B cell (primary cell): Measurements from ENCODE around the gene YES1. TPM values are rescaled to one million over a fixed set of nuclear protein-coding genes. Genes with fewer than 3 reads are reported as not detected.

Source experiments
- ATAC-seq: fragments of 200-7000 bp; cut with Tn5 transposase; one replicate; pipeline ENCODE4 v1.10.0; 2021; ENCODE audit warnings: low read depth, mild to moderate bottlenecking, moderate number of reproducible peaks, moderate library complexity
- CTCF ChIA-PET: fragments of 350-600 bp; sonication (Branson Sonifier 250); formaldehyde crosslinking; loops from one replicate; lab custom pipeline; 2021; ENCODE audit warnings: antibody characterized with exemption, inconsistent platforms; lab: Charles Lee
- POLR2A ChIA-PET: fragments of 350-600 bp; sonication (Branson Sonifier 250); formaldehyde crosslinking; loops from one replicate; lab custom pipeline; 2021; ENCODE audit warnings: antibody characterized with exemption; lab: Charles Lee
- DNase-seq: peaks from one replicate; pipeline ENCODE4 v3.0.0; 2013
- H2AFZ ChIP-seq: 2 replicates; pipeline ENCODE4 v1.6.1; 2012; ENCODE audit warnings: mild to moderate bottlenecking, low read depth, low read length; ENCODE audit not compliant: insufficient read depth, poor library complexity, severe bottlenecking
- H3K27ac ChIP-seq, 2 donors: 1 replicate in 1 of 2; 2 replicates in 1 of 2; pipeline ENCODE4 v1.5.1; 2012 to 2013; ENCODE audit warnings: low read length in 2 of 2, mild to moderate bottlenecking in 2 of 2, moderate library complexity in 1 of 2
- H3K27me3 ChIP-seq, 4 experiments: fragments of 200-600 bp in 1 of 4; sonication (generic) in 1 of 4; replicated peaks in 1 of 4; 1 replicate in 2 of 4; 2 replicates in 2 of 4; pipeline versions ENCODE4 v1.6.1 to v1.7.0; 2013 to 2016; ENCODE audit warnings: low read length in 3 of 4, mild to moderate bottlenecking in 2 of 4, mixed read lengths in 1 of 4, moderate library complexity in 1 of 4; ENCODE audit not compliant: insufficient read depth in 4 of 4, control insufficient read depth in 3 of 4; ENCODE audit errors: control extremely low read depth in 1 of 4
- H3K36me3 ChIP-seq, 2 experiments: replicated peaks in 1 of 2; 1 replicate in 1 of 2; 2 replicates in 1 of 2; pipeline versions ENCODE4 v1.6.1 to v1.7.1; 2013; ENCODE audit warnings: low read length in 1 of 2; ENCODE audit not compliant: insufficient read depth in 2 of 2, control insufficient read depth in 1 of 2; ENCODE audit errors: control extremely low read depth in 1 of 2, extremely low read depth in 1 of 2
- H3K4me1 ChIP-seq, 2 donors: fragments of 200-600 bp in 1 of 2; sonication (generic) in 1 of 2; 1 replicate in 1 of 2; 2 replicates in 1 of 2; pipeline versions ENCODE4 v1.5.1 to v1.6.1; 2013 to 2017; ENCODE audit warnings: low read length in 2 of 2; ENCODE audit not compliant: control insufficient read depth in 2 of 2, insufficient read depth in 2 of 2
- H3K4me2 ChIP-seq: replicated peaks from 2 replicates; pipeline ENCODE3; 2012; ENCODE audit warnings: mild to moderate bottlenecking, low read depth, low read length; ENCODE audit not compliant: poor library complexity, severe bottlenecking
- H3K4me3 ChIP-seq, 5 experiments: fragments of 200-600 bp in 1 of 5; sonication (generic) in 1 of 5; 1 replicate in 3 of 5; 2 replicates in 2 of 5; pipeline versions ENCODE4 v1.5.1 to v1.7.0; 2011 to 2016; ENCODE audit warnings: low read length in 4 of 5, mild to moderate bottlenecking in 4 of 5, low read depth in 2 of 5, control low read depth in 1 of 5, moderate library complexity in 1 of 5; ENCODE audit not compliant: insufficient read depth in 1 of 5; ENCODE audit errors: control extremely low read depth in 1 of 5, extremely low read depth in 1 of 5
- H3K79me2 ChIP-seq: fragments of 200-600 bp; sonication (generic); one replicate; pipeline ENCODE4 v1.6.0; 2016; ENCODE audit warnings: low read length; ENCODE audit not compliant: control insufficient read depth, insufficient read depth
- H3K9ac ChIP-seq: fragments of 200-600 bp; sonication (generic); 2 replicates; pipeline ENCODE4 v1.6.1; 2017; ENCODE audit warnings: mild to moderate bottlenecking, low read length, moderate library complexity
- H3K9me3 ChIP-seq, 3 donors: one replicate each; pipeline versions ENCODE4 v1.6.1 to v1.7.1; 2013; ENCODE audit warnings: low read length in 2 of 3; ENCODE audit not compliant: control insufficient read depth in 2 of 3, insufficient read depth in 1 of 3; ENCODE audit errors: control extremely low read depth in 1 of 3
- H4K20me1 ChIP-seq: 2 replicates; pipeline ENCODE4 v1.6.0; 2012; ENCODE audit warnings: mild to moderate bottlenecking, low read length; ENCODE audit not compliant: insufficient read depth, control insufficient read depth, poor library complexity, severe bottlenecking
- H3K27ac Mint-ChIP-seq: one replicate; pipeline ENCODE4 v1.8.0; 2021; ENCODE audit warnings: mixed read lengths
- H3K27me3 Mint-ChIP-seq: one replicate; pipeline ENCODE4 v1.8.0; 2021; ENCODE audit warnings: mixed read lengths
- H3K4me1 Mint-ChIP-seq: one replicate; pipeline ENCODE4 v1.8.0; 2021; ENCODE audit warnings: mixed read lengths
- H3K4me3 Mint-ChIP-seq: one replicate; pipeline ENCODE4 v1.8.0; 2021; ENCODE audit warnings: mixed read lengths
- H3K9me3 Mint-ChIP-seq: one replicate; pipeline ENCODE4 v1.8.0; 2022; ENCODE audit warnings: mixed read lengths; ENCODE audit not compliant: insufficient read depth
- EZH2 ChIP-seq: IDR thresholded peaks from 2 replicates; pipeline ENCODE4 v1.6.1; 2012; ENCODE audit warnings: borderline replicate concordance, low read depth, mild to moderate bottlenecking, moderate library complexity, low read length; ENCODE audit not compliant: insufficient read depth, poor library complexity, severe bottlenecking
- WGBS: methylation state at CpG from one replicate; pipeline ENCODE4 v1.1.5; 2013; ENCODE audit warnings: missing lambda C conversion rate; ENCODE audit not compliant: insufficient coverage; 5-methylcytosine and 5-hydroxymethylcytosine counted together
- intact Hi-C: fragments of 100-400 bp; cut with micrococcal nuclease; formaldehyde crosslinking; loops from one replicate; pipeline ENCODE4 v1.10.0; 2022
- polyA plus RNA-seq: library from polyadenylated mRNA; depleted of rRNA; stranded (reverse); fragments of >200 nt; gene quantifications from 2 replicates; pipeline ENCODE4 v1.2.3, GENCODE V29; 2012
- total RNA-seq, 2 donors: library from RNA; stranded (reverse); fragments of 120-200 nt in 1 of 2; gene quantifications; 1 replicate in 1 of 2; 2 replicates in 1 of 2; pipeline versions ENCODE4 v1.2.3 to v1.2.4, GENCODE V29; 2013 to 2022
- TF ChIP-seq, protein P1 (sequence below): fragments of 200-600 bp; IDR thresholded peaks from one replicate; pipeline ENCODE4 v1.8.0; 2022; ENCODE audit warnings: antibody characterized with exemption, mild to moderate bottlenecking

The YES1 gene
- total and polyA plus RNA-seq, 2 donors (not counting 1 experiment from before 2014, with no cell fraction given), result 0.30 TPM; not detected in 1

DNA sequence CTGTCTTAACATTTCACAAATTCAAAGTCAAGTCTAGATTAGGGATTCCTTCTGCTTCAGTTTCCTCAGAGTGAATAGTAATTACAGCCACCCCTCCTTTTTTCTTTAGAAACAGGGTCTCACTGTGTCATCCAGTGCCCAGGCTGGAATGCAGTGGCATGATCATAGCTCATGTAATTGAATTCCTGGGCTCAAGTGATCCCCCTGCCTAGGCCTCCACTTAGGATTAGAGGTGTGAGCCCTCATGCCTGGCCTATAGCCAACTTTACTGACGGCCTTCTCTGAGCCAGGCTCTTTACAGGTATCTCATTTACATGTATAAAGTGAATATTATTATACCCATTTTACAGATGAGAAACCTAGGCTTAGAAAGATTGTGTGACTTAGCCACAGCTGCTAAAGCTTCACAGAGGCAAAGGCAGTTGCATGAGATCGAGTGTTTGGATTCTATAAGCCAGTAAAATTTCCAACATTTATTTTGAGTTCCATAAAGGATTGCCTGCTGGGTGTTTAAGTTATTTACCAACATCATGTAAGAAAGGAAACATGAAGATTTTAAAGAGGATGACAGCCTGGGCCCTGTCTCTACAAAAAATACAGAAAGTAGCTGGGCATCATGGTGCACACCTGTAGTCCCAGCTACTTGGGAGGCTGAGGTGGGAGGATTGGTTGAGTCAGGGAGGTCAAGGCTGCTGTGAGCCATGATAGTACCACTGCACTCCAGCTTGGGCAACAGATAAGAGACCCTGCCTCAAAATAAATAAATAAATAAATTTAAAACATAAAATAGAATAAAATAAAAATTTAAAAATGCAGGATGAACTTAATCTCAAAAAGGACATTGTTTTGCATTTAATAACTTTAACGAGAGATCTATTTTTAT is 101.4 kb downstream of the YES1 start:
- POLR2A ChIA-PET, result no interaction called here
- WGBS, result no CpG with 5 or more reads among the region's 3 CpGs
- no peak overlapping the region for H3K9ac ChIP-seq
- no peak for DNase-seq
- peak overlapping the region in 1 of 5 experiments; percentile 78 for H3K4me3 ChIP-seq
- intact Hi-C loops, result loop anchor here (5.0 kb wide), 1 partner anchor 443 kb away; the partner anchor contains the start of gene THOC1
- H3K4me2 ChIP-seq, result peak overlapping the region; percentile 82
- ATAC-seq, result no peak
- Mint-ChIP-seq H3K4me3 (peak overlapping the region; percentile 80), H3K9me3 (no peaks in the 10 kb centered on the region), H3K27ac (no peak overlapping the region), H3K27me3 (peaks cover 4% of the 10 kb centered on the region), H3K4me1 (peaks cover 12% of the 10 kb centered on the region)
- no peaks in the 10 kb centered on the region for H3K36me3 ChIP-seq
- peaks cover 0 to 15% (median 0%) of the 10 kb centered on the region in 4 experiments for H3K27me3 ChIP-seq
- CTCF ChIA-PET, result no interaction called here
- peaks cover 8 to 15% of the 10 kb centered on the region in 2 donors for H3K4me1 ChIP-seq
- no peaks in the 10 kb centered on the region for H4K20me1 ChIP-seq
- H2AFZ ChIP-seq, result no peak overlapping the region
- no peaks in the 10 kb centered on the region for H3K79me2 ChIP-seq
- no peak overlapping the region for H3K27ac ChIP-seq
- TF ChIP-seq, protein P1, sequence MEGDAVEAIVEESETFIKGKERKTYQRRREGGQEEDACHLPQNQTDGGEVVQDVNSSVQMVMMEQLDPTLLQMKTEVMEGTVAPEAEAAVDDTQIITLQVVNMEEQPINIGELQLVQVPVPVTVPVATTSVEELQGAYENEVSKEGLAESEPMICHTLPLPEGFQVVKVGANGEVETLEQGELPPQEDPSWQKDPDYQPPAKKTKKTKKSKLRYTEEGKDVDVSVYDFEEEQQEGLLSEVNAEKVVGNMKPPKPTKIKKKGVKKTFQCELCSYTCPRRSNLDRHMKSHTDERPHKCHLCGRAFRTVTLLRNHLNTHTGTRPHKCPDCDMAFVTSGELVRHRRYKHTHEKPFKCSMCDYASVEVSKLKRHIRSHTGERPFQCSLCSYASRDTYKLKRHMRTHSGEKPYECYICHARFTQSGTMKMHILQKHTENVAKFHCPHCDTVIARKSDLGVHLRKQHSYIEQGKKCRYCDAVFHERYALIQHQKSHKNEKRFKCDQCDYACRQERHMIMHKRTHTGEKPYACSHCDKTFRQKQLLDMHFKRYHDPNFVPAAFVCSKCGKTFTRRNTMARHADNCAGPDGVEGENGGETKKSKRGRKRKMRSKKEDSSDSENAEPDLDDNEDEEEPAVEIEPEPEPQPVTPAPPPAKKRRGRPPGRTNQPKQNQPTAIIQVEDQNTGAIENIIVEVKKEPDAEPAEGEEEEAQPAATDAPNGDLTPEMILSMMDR, result no peak
- TF ChIP-seq EZH2, result no peak
- peaks cover 0 to 12% (median 2%) of the 10 kb centered on the region in 3 donors for H3K9me3 ChIP-seq

DNA sequence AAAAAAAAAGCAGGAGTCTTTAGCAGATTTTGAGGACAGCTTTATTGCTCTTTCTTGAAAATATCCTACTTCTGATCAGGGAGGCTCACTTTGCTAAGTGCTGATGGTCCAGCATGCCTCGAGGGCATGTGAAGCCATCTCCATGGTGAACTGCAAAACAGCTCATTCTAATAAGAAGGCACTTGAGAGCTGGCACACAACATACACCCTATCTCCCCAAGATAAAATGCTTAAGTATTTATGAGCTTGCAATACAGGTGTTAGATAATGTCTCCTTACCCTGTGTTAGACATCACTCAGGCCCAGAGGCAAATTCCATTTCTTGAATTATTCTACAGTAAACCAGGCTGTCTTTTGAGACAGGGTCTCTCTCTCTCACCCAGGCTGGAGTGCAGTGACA is 102.3 kb downstream of the YES1 start:
- H3K36me3 ChIP-seq, result no peaks in the 10 kb centered on the region
- H2AFZ ChIP-seq, result no peak overlapping the region
- CTCF ChIA-PET, result no interaction called here
- H3K4me1 Mint-ChIP-seq, result peaks cover 12% of the 10 kb centered on the region
- H3K4me3 Mint-ChIP-seq, result peak overlapping the region; percentile 18
- H3K4me2 ChIP-seq, result no peak overlapping the region
- no peak for TF ChIP-seq EZH2
- TF ChIP-seq, protein P1, result no peak
- H3K9ac ChIP-seq, result no peak overlapping the region
- no CpG with 5 or more reads among the region's 1 CpG for WGBS
- no peak for ATAC-seq
- DNase-seq, result no peak
- H3K27ac ChIP-seq, result no peak overlapping the region
- H3K79me2 ChIP-seq, result no peaks in the 10 kb centered on the region
- POLR2A ChIA-PET, result no interaction called here
- H3K27me3 ChIP-seq, result peaks cover 0 to 15% (median 0%) of the 10 kb centered on the region in 4 experiments
- no peak overlapping the region for H3K4me3 ChIP-seq
- no peak overlapping the region for H3K27ac Mint-ChIP-seq
- H4K20me1 ChIP-seq, result no peaks in the 10 kb centered on the region
- no peaks in the 10 kb centered on the region for H3K9me3 Mint-ChIP-seq
- intact Hi-C loops, result loop anchor here (5.0 kb wide), 1 partner anchor 442 kb away; the partner anchor contains the start of gene THOC1
- peaks cover 4% of the 10 kb centered on the region for H3K27me3 Mint-ChIP-seq
- peaks cover 8 to 15% of the 10 kb centered on the region in 2 donors for H3K4me1 ChIP-seq
- H3K9me3 ChIP-seq, result peaks cover 0 to 12% (median 2%) of the 10 kb centered on the region in 3 donors
